DOHH2 (cell line): Measurements from ENCODE around the gene HOTAIR.

Source experiments
- H3F3A ChIP-seq: fragments of 200-600 bp; sonication (generic), shearing (Covaris generic); 2 replicates; pipeline ENCODE4 v1.6.0; 2016; ENCODE audit warnings: antibody characterized with exemption, mild to moderate bottlenecking; ENCODE audit not compliant: control insufficient read depth, insufficient read depth
- H3K27ac ChIP-seq: fragments of 200-600 bp; sonication (generic); 2 replicates; pipeline ENCODE4 v1.5.1; 2014; ENCODE audit warnings: low read depth, mild to moderate bottlenecking, low read length, moderate library complexity
- H3K27me3 ChIP-seq: fragments of 200-600 bp; sonication (generic); 2 replicates; pipeline ENCODE4 v1.6.1; 2014; ENCODE audit warnings: mild to moderate bottlenecking, low read length, mixed read lengths; ENCODE audit not compliant: control insufficient read depth
- H3K36me3 ChIP-seq: fragments of 200-600 bp; sonication (generic); 2 replicates; pipeline ENCODE4 v1.6.1; 2014; ENCODE audit warnings: mild to moderate bottlenecking, low read length, moderate library complexity, mixed read lengths; ENCODE audit not compliant: control insufficient read depth
- H3K4me1 ChIP-seq: fragments of 200-600 bp; sonication (generic); 2 replicates; pipeline ENCODE4 v1.6.1; 2014; ENCODE audit warnings: mild to moderate bottlenecking, low read length, mixed read lengths; ENCODE audit not compliant: control insufficient read depth
- H3K4me2 ChIP-seq: fragments of 200-600 bp; sonication (generic); 2 replicates; pipeline ENCODE4 v1.6.0; 2014; ENCODE audit warnings: mild to moderate bottlenecking, low read length, moderate library complexity
- H3K4me3 ChIP-seq: fragments of 200-600 bp; sonication (generic); 2 replicates; pipeline ENCODE4 v1.5.1; 2014; ENCODE audit warnings: mild to moderate bottlenecking, low read length, mixed read lengths
- H3K79me2 ChIP-seq: fragments of 200-600 bp; sonication (generic); 2 replicates; pipeline ENCODE4 v1.6.1; 2014; ENCODE audit warnings: mild to moderate bottlenecking, low read length, mixed read lengths; ENCODE audit not compliant: control insufficient read depth
- H3K9me2 ChIP-seq: fragments of 200-600 bp; sonication (generic); replicated peaks from 2 replicates; pipeline ENCODE4 v1.6.1; 2014; ENCODE audit warnings: mild to moderate bottlenecking, low read length, mixed read lengths; ENCODE audit not compliant: control insufficient read depth
- H3K9me3 ChIP-seq: fragments of 200-600 bp; sonication (generic); 2 replicates; pipeline ENCODE4 v1.6.1; 2014; ENCODE audit warnings: antibody characterized with exemption, low read length, mixed read lengths; ENCODE audit not compliant: control insufficient read depth, insufficient read depth
- H4K20me1 ChIP-seq: fragments of 200-600 bp; sonication (generic); 2 replicates; pipeline ENCODE4 v1.6.0; 2014; ENCODE audit warnings: low read depth, mild to moderate bottlenecking, antibody characterized with exemption, low read length, moderate library complexity; ENCODE audit not compliant: control insufficient read depth, insufficient read depth
- CTCF ChIP-seq: fragments of 200-600 bp; sonication (generic); IDR thresholded peaks from one replicate; pipeline ENCODE4 v1.5.1; 2014; ENCODE audit warnings: antibody characterized with exemption, mild to moderate bottlenecking, low read depth, low read length; ENCODE audit not compliant: poor library complexity, severe bottlenecking
- EZH2phosphoT487 ChIP-seq: fragments of 200-600 bp; sonication (generic); IDR thresholded peaks from 2 replicates; pipeline ENCODE4 v1.6.1; 2017; ENCODE audit warnings: borderline replicate concordance, mild to moderate bottlenecking, antibody characterized with exemption, low read length, moderate library complexity, mixed read lengths

The HOTAIR gene

GRCh38 chr12:54019091-54019811 lies 44.5 kb upstream of the HOTAIR start:
- Histone ChIP-seq H3K36me3 (no peaks in the 10 kb centered on the region), H3K4me1 (peaks cover 11% of the 10 kb centered on the region), H3K79me2 (0 out of 2 replicates have a peak, but pooled peaks cover 4% of the 10 kb centered on the region), H3K9me2 (no peaks in the 10 kb centered on the region), H3K4me3 (no peak overlapping the region), H4K20me1 (no peaks in the 10 kb centered on the region), H3K4me2 (peak overlapping the region; percentile 89; the same call in 1 of the 2 replicates), H3F3A (0 out of 2 replicates have a peak, but pooled peaks cover 2% of the 10 kb centered on the region), H3K27me3 (peaks cover 37% of the 10 kb centered on the region), H3K9me3 (no peaks in the 10 kb centered on the region), H3K27ac (no peak overlapping the region)
- TF ChIP-seq EZH2phosphoT487 (no peak), CTCF (no peak)

GRCh38 chr12:54018468-54018984 lies 43.8 kb upstream of the HOTAIR start:
- H3F3A ChIP-seq: 0 out of 2 replicates have a peak, but pooled peaks cover 2% of the 10 kb centered on the region
- H3K4me1 ChIP-seq: peaks cover 11% of the 10 kb centered on the region
- TF ChIP-seq CTCF (no peak), EZH2phosphoT487 (no peak)
- H3K27me3 ChIP-seq: peaks cover 44% of the 10 kb centered on the region
- H3K36me3 ChIP-seq: no peaks in the 10 kb centered on the region
- H3K27ac ChIP-seq: peak overlapping the region; percentile 69
- H3K9me3 ChIP-seq: no peaks in the 10 kb centered on the region
- no peaks in the 10 kb centered on the region for H3K9me2 ChIP-seq
- peak overlapping the region; percentile 89 for H3K4me2 ChIP-seq
- H3K79me2 ChIP-seq: 0 out of 2 replicates have a peak, but pooled peaks cover 4% of the 10 kb centered on the region
- peak overlapping the region; percentile 92 for H3K4me3 ChIP-seq
- H4K20me1 ChIP-seq: no peaks in the 10 kb centered on the region

- H3K79me2 ChIP-seq: 0 out of 2 replicates have a peak, but pooled peaks cover 4% of the 10 kb centered on the region
- H3K9me3 ChIP-seq: no peaks in the 10 kb centered on the region
- H3F3A ChIP-seq: 0 out of 2 replicates have a peak, but pooled peaks cover 2% of the 10 kb centered on the region
- H3K4me3 ChIP-seq: peak overlapping the region; percentile 92
- no peaks in the 10 kb centered on the region for H4K20me1 ChIP-seq
- TF ChIP-seq CTCF (no peak), EZH2phosphoT487 (no peak)
- peaks cover 46% of the 10 kb centered on the region for H3K27me3 ChIP-seq
- no peaks in the 10 kb centered on the region for H3K36me3 ChIP-seq
- H3K9me2 ChIP-seq: no peaks in the 10 kb centered on the region
- H3K4me1 ChIP-seq: peaks cover 10% of the 10 kb centered on the region
- H3K4me2 ChIP-seq: peak overlapping the region; percentile 89
- peak overlapping the region; percentile 69 for H3K27ac ChIP-seq
These were observed 43.2 kb upstream of the HOTAIR start for GRCh38 chr12:54017878-54018467.
